ENCODE results near the gene PTCHD4.

GRCh38 chr6:48135323-48136084 is 24.5 kb upstream of the PTCHD4 start:
- TF ChIP-seq EZH2phosphoT487 (IDR thresholded peaks at IDR 0.05; ENCODE audit: borderline replicate concordance, low read length) (no peak), CTCF (IDR thresholded peaks at IDR 0.05; ENCODE audit: low read depth, low read length, poor library complexity, severe bottlenecking) (no peak)

All from DOHH2 (cell line).